ENCODE measurements around the gene PLPPR2. TPM values are rescaled to one million over a fixed set of nuclear protein-coding genes. Genes with fewer than 3 reads are reported as not detected.
"Not testable (repeated sequence)": the region's sequence is repeated elsewhere in the genome, so short reads cannot be mapped to it uniquely, and the experiment has no call there.

The PLPPR2 gene
- total and polyA plus RNA-seq, 8 donors: 19.5 to 36.3 (median 25.4) TPM

DNA sequence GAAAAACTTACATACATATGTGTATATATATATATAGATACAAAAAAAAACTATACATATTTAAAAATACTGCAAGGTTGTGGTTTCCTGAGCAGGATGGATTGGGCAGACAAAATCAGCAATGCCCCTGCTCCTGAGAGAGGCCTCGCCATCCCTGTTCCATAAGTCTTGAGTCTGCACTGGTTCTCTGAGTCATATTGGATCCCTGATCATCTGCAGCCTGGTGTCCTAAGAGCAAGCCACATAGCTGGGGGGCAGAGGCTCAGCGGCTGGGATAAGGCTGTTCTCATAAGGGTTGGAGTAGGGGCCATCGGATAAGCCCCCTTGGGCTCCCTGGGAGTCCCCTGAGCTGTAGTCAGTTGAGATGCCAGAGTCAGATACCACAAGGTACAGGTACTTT lies 22.5 kb downstream of the PLPPR2 start:
- H3K9me3 ChIP-seq: no peaks in the 10 kb centered on the region
- no peak overlapping the region for H3K4me3 ChIP-seq
- no peak for DNase-seq
- peak overlapping the region; percentile 95 to 96 for H3K27ac ChIP-seq
- intact Hi-C loops (cut with DNase I): no loop called here
- no peak for TF ChIP-seq CTCF (IDR thresholded peaks at IDR 0.05)
- no peaks in the 10 kb centered on the region for H3K36me3 ChIP-seq
- peaks cover 0 to 11% of the 10 kb centered on the region in 2 donors for H3K27me3 ChIP-seq
- ATAC-seq: no peak
- H3K4me1 ChIP-seq: peaks cover 6 to 81% of the 10 kb centered on the region in 2 donors

DNA sequence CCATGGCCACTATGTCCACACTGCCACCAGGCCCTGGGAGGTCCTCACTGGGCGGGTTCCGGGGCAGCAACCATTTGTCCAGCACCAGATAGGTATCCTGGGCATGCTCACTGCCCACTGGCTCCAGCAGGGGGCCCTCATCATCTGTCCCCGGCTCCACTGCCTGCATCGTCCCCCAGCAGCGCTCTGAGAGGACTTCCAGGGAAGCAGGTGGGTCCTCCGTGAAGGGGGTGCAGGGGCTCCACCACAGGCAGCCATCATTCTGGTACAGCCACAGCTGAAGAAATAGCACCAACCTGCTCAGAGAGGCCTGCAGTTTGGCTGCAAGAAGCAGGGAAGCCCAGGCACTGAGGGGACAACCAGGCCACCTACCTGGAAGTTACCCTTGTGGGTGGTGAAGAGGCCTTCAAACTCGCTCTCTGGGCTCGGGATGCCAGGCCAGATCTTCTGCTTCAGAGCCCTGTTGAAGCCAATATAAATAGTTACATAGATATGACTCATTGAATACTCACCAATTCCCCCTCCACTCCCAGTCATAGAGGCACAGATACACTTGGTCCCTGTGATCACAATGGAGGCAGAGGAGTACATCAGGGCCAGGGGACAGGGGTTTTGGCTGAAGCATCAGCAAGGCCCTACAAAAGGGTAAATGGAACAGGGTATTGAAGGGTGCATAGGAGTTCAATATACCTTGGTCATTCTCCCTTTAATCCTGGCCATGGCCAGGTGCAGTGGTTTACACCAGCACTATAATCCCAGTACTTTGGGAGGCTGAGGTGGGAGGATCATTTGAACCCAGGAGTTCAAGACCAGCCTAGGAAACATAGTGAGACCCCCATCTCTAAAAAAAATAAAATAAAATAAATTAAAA lies 23.3 kb downstream of the PLPPR2 start:
- peak in 2 of 4 donors; percentile 46 to 83 for DNase-seq
- no peaks in the 10 kb centered on the region for H3K36me3 ChIP-seq
- H3K9me3 ChIP-seq: no peaks in the 10 kb centered on the region
- ATAC-seq: no peak
- peak overlapping the region; percentile 13 to 95 for H3K27ac ChIP-seq
- intact Hi-C loops (cut with DNase I): no loop called here
- H3K4me3 ChIP-seq: no peak overlapping the region
- H3K27me3 ChIP-seq: peaks cover 0 to 19% of the 10 kb centered on the region in 2 donors
- peak; percentile 44 to 64 for TF ChIP-seq CTCF (IDR thresholded peaks at IDR 0.05)
- peaks cover 11 to 87% of the 10 kb centered on the region in 2 donors for H3K4me1 ChIP-seq

DNA sequence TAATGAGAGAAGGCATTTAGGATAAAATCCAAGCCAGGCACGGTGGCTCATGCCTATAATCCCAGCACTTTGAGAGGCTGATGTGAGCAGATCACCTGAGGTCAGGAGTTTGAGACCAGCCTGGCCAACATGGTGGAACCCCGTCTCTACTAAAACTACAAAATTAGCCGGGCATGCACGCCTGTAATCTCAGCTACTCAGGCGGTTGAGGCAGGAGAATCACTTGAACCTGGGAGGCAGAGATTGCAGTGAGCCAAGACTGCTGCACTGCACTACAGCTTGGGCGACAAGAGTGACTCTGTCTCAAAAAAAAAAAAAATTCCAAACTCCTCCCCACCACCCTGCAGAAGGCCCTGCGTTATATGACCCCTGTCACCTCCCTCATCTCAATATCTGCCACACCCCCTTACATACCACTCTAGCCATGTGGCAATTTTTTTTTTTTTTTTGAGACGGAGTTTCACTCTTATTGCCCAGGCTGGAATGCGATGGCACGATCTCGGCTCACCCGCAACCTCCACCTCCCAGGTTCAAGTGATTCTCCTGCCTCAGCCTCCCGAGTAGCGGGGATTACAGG lies 24.1 kb downstream of the PLPPR2 start:
- H3K27ac ChIP-seq: peak overlapping the region in 1 of 2 donors; percentile 8
- H3K36me3 ChIP-seq; H3K9me3 ChIP-seq; ATAC-seq; intact Hi-C loops (cut with DNase I); DNase-seq; H3K4me3 ChIP-seq: not testable (repeated sequence)
- peaks cover 0 to 27% of the 10 kb centered on the region in 2 donors for H3K27me3 ChIP-seq
- H3K4me1 ChIP-seq: peaks cover 18 to 87% of the 10 kb centered on the region in 2 donors

DNA sequence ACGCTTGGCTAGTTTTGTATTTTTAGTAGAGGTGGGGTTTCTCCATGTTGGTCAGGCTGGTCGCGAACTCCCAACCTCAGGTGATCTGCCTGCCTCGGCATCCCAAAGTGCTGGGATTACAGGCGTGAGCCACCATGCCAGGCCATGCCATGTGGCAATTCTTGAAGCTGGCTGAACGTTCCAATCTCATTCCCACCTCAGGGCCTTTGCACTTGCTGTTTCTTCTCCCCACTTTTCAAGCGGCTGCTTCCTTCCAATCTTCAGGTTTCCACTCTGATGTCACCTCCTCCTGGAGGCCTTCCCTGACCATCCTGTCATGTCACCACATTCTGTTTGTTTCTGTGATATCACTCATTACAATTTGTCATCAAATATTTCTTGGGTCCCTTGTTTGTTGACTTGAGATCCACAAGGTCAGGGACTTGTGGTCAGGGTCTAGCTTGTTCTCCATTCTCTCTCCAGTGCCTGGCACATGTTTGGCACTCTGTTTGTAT lies 24.7 kb downstream of the PLPPR2 start:
- no peaks in the 10 kb centered on the region for H3K36me3 ChIP-seq
- no peak overlapping the region for H3K4me3 ChIP-seq
- H3K9me3 ChIP-seq: no peaks in the 10 kb centered on the region
- intact Hi-C loops (cut with DNase I): no loop called here
- DNase-seq (no peak), ATAC-seq (no peak)
- peaks cover 19 to 89% of the 10 kb centered on the region in 2 donors for H3K4me1 ChIP-seq
- no peak for TF ChIP-seq CTCF (IDR thresholded peaks at IDR 0.05)
- H3K27me3 ChIP-seq: peaks cover 0 to 27% of the 10 kb centered on the region in 2 donors
- no peak overlapping the region for H3K27ac ChIP-seq

- Histone ChIP-seq H3K4me3 (peak overlapping the region; percentile 51 to 72), H3K36me3 (no peaks in the 10 kb centered on the region), H3K4me1 (peaks cover 19 to 81% of the 10 kb centered on the region in 2 donors), H3K27me3 (peaks cover 0 to 27% of the 10 kb centered on the region in 2 donors), H3K27ac (peak overlapping the region; percentile 78 to 93), H3K9me3 (no peaks in the 10 kb centered on the region)
- intact Hi-C loops (cut with DNase I): no loop called here
- ATAC-seq (peak; percentile 81), DNase-seq (peak; percentile 93 to 96 (median 95))
- peak; percentile 57 to 70 for TF ChIP-seq CTCF (IDR thresholded peaks at IDR 0.05)
These were observed 25.7 kb downstream of the PLPPR2 start for GRCh38 chr19:11380653-11381537.

Data from left lung (tissue), 10 donors.